HCT116 (cell line): ENCODE data around the gene EMP2. TPM values are rescaled to one million over a fixed set of nuclear protein-coding genes. Genes with fewer than 3 reads are reported as not detected.

ENCODE experiments used
- ATAC-seq: fragments of 200-7000 bp; cut with Tn5 transposase; 2 replicates; pipeline ENCODE4 v1.9.1; 2020; ENCODE audit warnings: mild to moderate bottlenecking, moderate library complexity
- BruUV-seq: library from RNA; stranded (reverse); fragments of 400-500 nt; replicated peaks from 2 replicates; lab custom pipeline; 2021; lab: Mats Ljungman, UMichigan
- CTCF ChIA-PET: fragments of 300-600 bp; sonication (Branson Sonifier 250); formaldehyde crosslinking; loops from one replicate; lab custom pipeline; 2021; ENCODE audit warnings: antibody characterized with exemption; lab: Charles Lee
- POLR2A ChIA-PET: fragments of 300-600, 350-600 bp; sonication (Branson Sonifier 250); formaldehyde crosslinking; loops from one replicate; lab custom pipeline; 2021; ENCODE audit warnings: antibody characterized with exemption; lab: Charles Lee
- RAD21 ChIA-PET, 2 experiments: fragments of 300-600 bp; sonication (Branson Sonifier 250); formaldehyde crosslinking; loops; one replicate each; lab custom pipeline; 2023; ENCODE audit warnings: low total read pairs in 2 of 2; ENCODE audit not compliant: uncharacterized antibody in 2 of 2, unreplicated experiment in 2 of 2, low non-redundant PET in 1 of 2; lab: Charles Lee
- DNase-seq: peaks from one replicate; pipeline ENCODE4 v3.0.0-alpha.2; 2010; ENCODE audit warnings: low read depth, low spot score
- H2AFZ ChIP-seq: fragments of 200-600 bp; shearing (Covaris generic), sonication (generic); 2 replicates; pipeline ENCODE4 v1.6.1; 2017; ENCODE audit warnings: low read depth, mixed run types, mixed read lengths, antibody characterized with exemption, low read length; ENCODE audit not compliant: poor library complexity, severe bottlenecking
- H3K27ac ChIP-seq: 2 replicates; pipeline ENCODE4 v1.5.1; 2012; ENCODE audit warnings: low read depth, low read length
- H3K27me3 ChIP-seq: fragments of 200-600 bp; sonication (generic); 2 replicates; pipeline ENCODE4 v1.6.1; 2016; ENCODE audit warnings: mixed run types, low read length, mixed read lengths; ENCODE audit not compliant: insufficient read depth
- H3K36me3 ChIP-seq, 2 experiments: fragments of 200-500 bp in 1 of 2; fragments of 200-600 bp in 1 of 2; sonication (Bioruptor generic) in 1 of 2; sonication (generic) in 1 of 2; 2 replicates each; pipeline versions ENCODE4 v1.5.1 to v1.6.1; 2014 to 2016; ENCODE audit warnings: low read length in 2 of 2, inconsistent platforms in 1 of 2, mixed read lengths in 1 of 2, mixed run types in 1 of 2; ENCODE audit not compliant: insufficient read depth in 2 of 2, control insufficient read depth in 1 of 2
- H3K4me1 ChIP-seq, 2 experiments: fragments of 200-600 bp in 1 of 2; sonication (generic) in 1 of 2; 2 replicates each; pipeline versions ENCODE4 v1.5.1 to v1.6.1; 2012 to 2017; ENCODE audit warnings: low read length in 2 of 2, inconsistent platforms in 1 of 2, mild to moderate bottlenecking in 1 of 2, mixed read lengths in 1 of 2, mixed run types in 1 of 2, moderate library complexity in 1 of 2; ENCODE audit not compliant: insufficient read depth in 2 of 2, control insufficient read depth in 1 of 2
- H3K4me2 ChIP-seq: fragments of 200-600 bp; sonication (generic); 2 replicates; pipeline ENCODE4 v1.6.1; 2017; ENCODE audit warnings: mixed run types, low read length, mixed read lengths
- H3K4me3 ChIP-seq, 2 experiments: fragments of 200-600 bp in 1 of 2; sonication (generic) in 1 of 2; replicated peaks in 1 of 2; 2 replicates each; pipeline ENCODE4 v1.5.1; 2011 to 2016; ENCODE audit warnings: low read length in 2 of 2, control low read depth in 1 of 2, low read depth in 1 of 2, mild to moderate bottlenecking in 1 of 2, mixed read lengths in 1 of 2, mixed run types in 1 of 2
- H3K79me2 ChIP-seq: fragments of 200-600 bp; sonication (generic); 2 replicates; pipeline ENCODE4 v1.6.1; 2017; ENCODE audit warnings: mild to moderate bottlenecking, mixed run types, low read length, moderate library complexity, mixed read lengths; ENCODE audit not compliant: insufficient read depth
- H3K9ac ChIP-seq: fragments of 200-600 bp; sonication (generic); 2 replicates; pipeline ENCODE4 v1.6.1; 2016; ENCODE audit warnings: low read length, mixed read lengths
- H3K9me2 ChIP-seq: fragments of 200-600 bp; sonication (generic), shearing (Covaris generic); 2 replicates; pipeline ENCODE4 v1.6.1; 2017; ENCODE audit warnings: mixed run types, mild to moderate bottlenecking, moderate library complexity; ENCODE audit not compliant: insufficient read depth
- H3K9me3 ChIP-seq, 2 experiments: fragments of 200-500 bp in 1 of 2; fragments of 200-600 bp in 1 of 2; sonication (Bioruptor generic) in 1 of 2; sonication (generic) in 1 of 2; 2 replicates each; pipeline ENCODE4 v1.6.1; 2014 to 2017; ENCODE audit warnings: low read length in 2 of 2, mixed read lengths in 2 of 2, inconsistent platforms in 1 of 2, low read depth in 1 of 2, mild to moderate bottlenecking in 1 of 2, mixed run types in 1 of 2, moderate library complexity in 1 of 2; ENCODE audit not compliant: control insufficient read depth in 1 of 2, insufficient read depth in 1 of 2
- H4K20me1 ChIP-seq: fragments of 200-600 bp; sonication (generic), shearing (Covaris generic); 2 replicates; pipeline ENCODE4 v1.6.1; 2017; ENCODE audit warnings: mixed run types, mild to moderate bottlenecking, moderate library complexity; ENCODE audit not compliant: insufficient read depth
- CBX3 ChIP-seq: IDR thresholded peaks from 2 replicates; pipeline ENCODE4 v1.6.1; 2012; ENCODE audit warnings: low read depth
- CEBPB ChIP-seq: IDR thresholded peaks from 2 replicates; pipeline ENCODE4 v1.6.1; 2012; ENCODE audit warnings: low read depth
- ELF1 ChIP-seq: IDR thresholded peaks from 2 replicates; pipeline ENCODE4 v1.6.1; 2012; ENCODE audit warnings: low read depth, borderline replicate concordance
- EZH2phosphoT487 ChIP-seq: fragments of 200-600 bp; IDR thresholded peaks from 2 replicates; pipeline ENCODE4 v1.6.1; 2018; ENCODE audit warnings: antibody characterized with exemption, borderline replicate concordance
- FOSL1 ChIP-seq: IDR thresholded peaks from 2 replicates; pipeline ENCODE4 v1.6.1; 2012; ENCODE audit warnings: low read depth
- POLR2AphosphoS5 ChIP-seq: IDR thresholded peaks from 2 replicates; pipeline ENCODE4 v1.6.1; 2011; ENCODE audit warnings: mild to moderate bottlenecking, low read depth, low read length, moderate library complexity
- RAD21 ChIP-seq: IDR thresholded peaks from 2 replicates; pipeline ENCODE4 v1.6.1; 2012; ENCODE audit warnings: low read depth, mild to moderate bottlenecking
- SIN3A ChIP-seq: IDR thresholded peaks from 2 replicates; pipeline ENCODE4 v1.6.1; 2012; ENCODE audit warnings: low read depth
- TCF7L2 ChIP-seq: IDR thresholded peaks from 2 replicates; pipeline ENCODE4 v1.7.0; 2011; ENCODE audit warnings: borderline replicate concordance, inconsistent platforms; ENCODE audit not compliant: insufficient read depth, insufficient read length; ENCODE audit errors: extremely low read depth
- YY1 ChIP-seq: IDR thresholded peaks from 2 replicates; pipeline ENCODE4 v1.6.1; 2011; ENCODE audit warnings: low read length, low read depth, moderate library complexity, mild to moderate bottlenecking; ENCODE audit not compliant: insufficient replicate concordance; ENCODE audit errors: extremely low read depth
- ZNF274 ChIP-seq: fragments of 200-500 bp; sonication (Bioruptor generic); IDR thresholded peaks from 2 replicates; pipeline ENCODE4 v1.6.1; 2014; ENCODE audit warnings: mild to moderate bottlenecking, low read depth, low read length, inconsistent platforms
- intact Hi-C: fragments of 100-400 bp; cut with micrococcal nuclease; formaldehyde crosslinking; loops from 2 replicates; pipeline ENCODE4 v1.10.0; 2022
- total RNA-seq: library from RNA; stranded (reverse); gene quantifications from one replicate; pipeline ENCODE4 v1.2.1, GENCODE V29; 2021; ENCODE audit not compliant: unreplicated experiment
- TF ChIP-seq, protein P1 (sequence below): IDR thresholded peaks from 2 replicates; pipeline ENCODE4 v1.6.1; 2012
- TF ChIP-seq, protein P2 (sequence below): IDR thresholded peaks from 2 replicates; pipeline ENCODE4 v1.6.1; 2011; ENCODE audit warnings: mild to moderate bottlenecking, low read length, moderate library complexity; ENCODE audit not compliant: insufficient replicate concordance; ENCODE audit errors: extremely low read depth
- TF ChIP-seq, protein P3 (sequence below): IDR thresholded peaks from 2 replicates; pipeline ENCODE4 v1.6.1; 2012; ENCODE audit warnings: low read depth
- TF ChIP-seq, protein P4 (sequence below), 3 experiments: fragments of 200-600 bp in 1 of 3; sonication (generic) in 1 of 3; IDR thresholded peaks in 2 of 3; conservative IDR thresholded peaks in 1 of 3; 2 replicates each; pipeline ENCODE4 v1.5.1; 2012 to 2017; ENCODE audit warnings: low read depth in 2 of 3, low read length in 2 of 3, antibody characterized with exemption in 1 of 3, borderline replicate concordance in 1 of 3, control low read depth in 1 of 3, mild to moderate bottlenecking in 1 of 3, mixed read lengths in 1 of 3, mixed run types in 1 of 3, moderate library complexity in 1 of 3; ENCODE audit not compliant: insufficient read depth in 1 of 3

EMP2 gene
- total RNA-seq, 1 experiment from 2014 or later, result 32.6 TPM

GRCh38 chr16:10552281-10552680 lies 28.1 kb downstream of the EMP2 start (continued):
- TF ChIP-seq SIN3A, result no peak
- TF ChIP-seq YY1, result no peak
- no peak for TF ChIP-seq ZNF274
- no peak for TF ChIP-seq FOSL1
- no peak for TF ChIP-seq TCF7L2
- no peak for TF ChIP-seq EZH2phosphoT487
- TF ChIP-seq, protein P1, sequence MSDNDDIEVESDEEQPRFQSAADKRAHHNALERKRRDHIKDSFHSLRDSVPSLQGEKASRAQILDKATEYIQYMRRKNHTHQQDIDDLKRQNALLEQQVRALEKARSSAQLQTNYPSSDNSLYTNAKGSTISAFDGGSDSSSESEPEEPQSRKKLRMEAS, result no peak
- no peak for TF ChIP-seq CBX3
- no peak for TF ChIP-seq POLR2AphosphoS5
- TF ChIP-seq ELF1, result no peak

DNA sequence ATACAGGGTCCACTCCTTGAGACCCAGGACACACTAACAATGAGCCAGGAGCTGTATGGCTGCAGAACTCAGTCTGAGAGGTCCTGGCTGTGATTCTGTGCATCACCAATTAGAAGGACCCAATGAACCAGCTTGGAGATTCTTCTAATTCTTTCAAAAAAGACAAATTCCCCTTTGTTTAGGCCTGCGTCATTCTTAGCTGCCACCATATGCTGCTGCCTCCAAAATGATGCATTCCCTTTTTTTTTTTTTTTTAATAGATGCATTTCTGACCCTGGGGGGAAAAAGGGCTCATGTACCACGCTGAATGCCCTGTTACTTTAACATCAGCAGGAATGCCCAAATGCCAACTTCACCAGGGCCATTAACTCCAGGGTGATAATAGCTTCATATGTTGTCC lies 28.5 kb downstream of the EMP2 start:
- H4K20me1 ChIP-seq, result no peaks in the 10 kb centered on the region
- peaks cover 6 to 9% of the 10 kb centered on the region in 2 experiments; a peak in 2 of 4 replicates for H3K9me3 ChIP-seq
- no peak overlapping the region for H3K27ac ChIP-seq
- no peaks in the 10 kb centered on the region for H3K79me2 ChIP-seq
- POLR2A ChIA-PET, result no interaction called here
- no peak overlapping the region for H3K4me2 ChIP-seq
- DNase-seq, result no peak
- intact Hi-C loops, result no loop called here
- BruUV-seq, result no TSS peak
- no peak for ATAC-seq
- RAD21 ChIA-PET, result no interaction called here
- CTCF ChIA-PET, result no interaction called here
- peaks cover 0 to 10% of the 10 kb centered on the region in 2 experiments; a peak in 1 of 4 replicates for H3K36me3 ChIP-seq
- no peaks in the 10 kb centered on the region for H3K4me1 ChIP-seq
- H3K27me3 ChIP-seq, result no peaks in the 10 kb centered on the region
- no peak overlapping the region for H3K9ac ChIP-seq
- no peak overlapping the region for H3K4me3 ChIP-seq
- no peaks in the 10 kb centered on the region for H3K9me2 ChIP-seq
- no peak overlapping the region for H2AFZ ChIP-seq
- no peak for TF ChIP-seq SIN3A
- TF ChIP-seq, protein P2, sequence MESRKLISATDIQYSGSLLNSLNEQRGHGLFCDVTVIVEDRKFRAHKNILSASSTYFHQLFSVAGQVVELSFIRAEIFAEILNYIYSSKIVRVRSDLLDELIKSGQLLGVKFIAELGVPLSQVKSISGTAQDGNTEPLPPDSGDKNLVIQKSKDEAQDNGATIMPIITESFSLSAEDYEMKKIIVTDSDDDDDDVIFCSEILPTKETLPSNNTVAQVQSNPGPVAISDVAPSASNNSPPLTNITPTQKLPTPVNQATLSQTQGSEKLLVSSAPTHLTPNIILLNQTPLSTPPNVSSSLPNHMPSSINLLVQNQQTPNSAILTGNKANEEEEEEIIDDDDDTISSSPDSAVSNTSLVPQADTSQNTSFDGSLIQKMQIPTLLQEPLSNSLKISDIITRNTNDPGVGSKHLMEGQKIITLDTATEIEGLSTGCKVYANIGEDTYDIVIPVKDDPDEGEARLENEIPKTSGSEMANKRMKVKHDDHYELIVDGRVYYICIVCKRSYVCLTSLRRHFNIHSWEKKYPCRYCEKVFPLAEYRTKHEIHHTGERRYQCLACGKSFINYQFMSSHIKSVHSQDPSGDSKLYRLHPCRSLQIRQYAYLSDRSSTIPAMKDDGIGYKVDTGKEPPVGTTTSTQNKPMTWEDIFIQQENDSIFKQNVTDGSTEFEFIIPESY, result no peak
- no peak for TF ChIP-seq ELF1
- TF ChIP-seq RAD21, result no peak
- TF ChIP-seq FOSL1, result no peak
- TF ChIP-seq EZH2phosphoT487, result no peak
- TF ChIP-seq, protein P3, sequence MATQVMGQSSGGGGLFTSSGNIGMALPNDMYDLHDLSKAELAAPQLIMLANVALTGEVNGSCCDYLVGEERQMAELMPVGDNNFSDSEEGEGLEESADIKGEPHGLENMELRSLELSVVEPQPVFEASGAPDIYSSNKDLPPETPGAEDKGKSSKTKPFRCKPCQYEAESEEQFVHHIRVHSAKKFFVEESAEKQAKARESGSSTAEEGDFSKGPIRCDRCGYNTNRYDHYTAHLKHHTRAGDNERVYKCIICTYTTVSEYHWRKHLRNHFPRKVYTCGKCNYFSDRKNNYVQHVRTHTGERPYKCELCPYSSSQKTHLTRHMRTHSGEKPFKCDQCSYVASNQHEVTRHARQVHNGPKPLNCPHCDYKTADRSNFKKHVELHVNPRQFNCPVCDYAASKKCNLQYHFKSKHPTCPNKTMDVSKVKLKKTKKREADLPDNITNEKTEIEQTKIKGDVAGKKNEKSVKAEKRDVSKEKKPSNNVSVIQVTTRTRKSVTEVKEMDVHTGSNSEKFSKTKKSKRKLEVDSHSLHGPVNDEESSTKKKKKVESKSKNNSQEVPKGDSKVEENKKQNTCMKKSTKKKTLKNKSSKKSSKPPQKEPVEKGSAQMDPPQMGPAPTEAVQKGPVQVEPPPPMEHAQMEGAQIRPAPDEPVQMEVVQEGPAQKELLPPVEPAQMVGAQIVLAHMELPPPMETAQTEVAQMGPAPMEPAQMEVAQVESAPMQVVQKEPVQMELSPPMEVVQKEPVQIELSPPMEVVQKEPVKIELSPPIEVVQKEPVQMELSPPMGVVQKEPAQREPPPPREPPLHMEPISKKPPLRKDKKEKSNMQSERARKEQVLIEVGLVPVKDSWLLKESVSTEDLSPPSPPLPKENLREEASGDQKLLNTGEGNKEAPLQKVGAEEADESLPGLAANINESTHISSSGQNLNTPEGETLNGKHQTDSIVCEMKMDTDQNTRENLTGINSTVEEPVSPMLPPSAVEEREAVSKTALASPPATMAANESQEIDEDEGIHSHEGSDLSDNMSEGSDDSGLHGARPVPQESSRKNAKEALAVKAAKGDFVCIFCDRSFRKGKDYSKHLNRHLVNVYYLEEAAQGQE, result no peak
- no peak for TF ChIP-seq ZNF274
- TF ChIP-seq, protein P4, sequence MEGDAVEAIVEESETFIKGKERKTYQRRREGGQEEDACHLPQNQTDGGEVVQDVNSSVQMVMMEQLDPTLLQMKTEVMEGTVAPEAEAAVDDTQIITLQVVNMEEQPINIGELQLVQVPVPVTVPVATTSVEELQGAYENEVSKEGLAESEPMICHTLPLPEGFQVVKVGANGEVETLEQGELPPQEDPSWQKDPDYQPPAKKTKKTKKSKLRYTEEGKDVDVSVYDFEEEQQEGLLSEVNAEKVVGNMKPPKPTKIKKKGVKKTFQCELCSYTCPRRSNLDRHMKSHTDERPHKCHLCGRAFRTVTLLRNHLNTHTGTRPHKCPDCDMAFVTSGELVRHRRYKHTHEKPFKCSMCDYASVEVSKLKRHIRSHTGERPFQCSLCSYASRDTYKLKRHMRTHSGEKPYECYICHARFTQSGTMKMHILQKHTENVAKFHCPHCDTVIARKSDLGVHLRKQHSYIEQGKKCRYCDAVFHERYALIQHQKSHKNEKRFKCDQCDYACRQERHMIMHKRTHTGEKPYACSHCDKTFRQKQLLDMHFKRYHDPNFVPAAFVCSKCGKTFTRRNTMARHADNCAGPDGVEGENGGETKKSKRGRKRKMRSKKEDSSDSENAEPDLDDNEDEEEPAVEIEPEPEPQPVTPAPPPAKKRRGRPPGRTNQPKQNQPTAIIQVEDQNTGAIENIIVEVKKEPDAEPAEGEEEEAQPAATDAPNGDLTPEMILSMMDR (IDR thresholded peaks at IDR 0.05 in 2 of 3, conservative IDR thresholded peaks at IDR 0.05 in 1 of 3; ENCODE audit: borderline replicate concordance in 1 of 3, insufficient read depth in 1 of 3, low read depth in 2 of 3, low read length in 2 of 3), result no peak
- TF ChIP-seq TCF7L2, result no peak
- TF ChIP-seq CEBPB, result no peak
